HG03095 (cell line): ENCODE data around the gene PEX26.
"Not testable (repeated sequence)": the region's sequence is repeated elsewhere in the genome, so short reads cannot be mapped to it uniquely, and the experiment has no call there.

ENCODE experiments used
- ATAC-seq: cut with Tn5 transposase; IDR thresholded peaks from one replicate; pipeline ENCODE4 v1.9.1; 2021; ENCODE audit warnings: moderate library complexity; ENCODE audit not compliant: unreplicated experiment

The PEX26 gene

DNA sequence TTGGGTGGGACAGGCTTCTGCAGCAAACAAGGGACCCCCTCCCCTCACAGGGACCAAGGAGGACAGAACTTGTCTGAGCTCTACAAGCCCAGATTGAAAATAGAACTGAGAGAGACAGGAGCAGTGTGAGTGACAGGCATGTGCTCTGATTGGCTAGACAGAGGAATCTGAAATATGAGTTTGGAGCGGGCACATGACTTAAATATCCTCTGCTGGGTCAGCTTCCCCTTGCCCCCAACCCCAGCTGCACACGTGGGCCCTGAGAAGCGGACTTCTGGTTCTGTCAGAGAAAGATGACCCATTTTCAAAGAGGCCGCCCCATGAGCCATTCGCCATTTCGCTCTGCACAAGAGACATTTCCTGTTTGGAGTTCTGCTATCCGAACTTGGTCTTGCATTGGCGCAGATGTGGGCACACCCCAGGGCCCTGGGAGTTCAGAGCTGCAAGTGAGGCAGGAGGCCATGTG lies 38.1 kb downstream of the PEX26 start:
- no peak for ATAC-seq

DNA sequence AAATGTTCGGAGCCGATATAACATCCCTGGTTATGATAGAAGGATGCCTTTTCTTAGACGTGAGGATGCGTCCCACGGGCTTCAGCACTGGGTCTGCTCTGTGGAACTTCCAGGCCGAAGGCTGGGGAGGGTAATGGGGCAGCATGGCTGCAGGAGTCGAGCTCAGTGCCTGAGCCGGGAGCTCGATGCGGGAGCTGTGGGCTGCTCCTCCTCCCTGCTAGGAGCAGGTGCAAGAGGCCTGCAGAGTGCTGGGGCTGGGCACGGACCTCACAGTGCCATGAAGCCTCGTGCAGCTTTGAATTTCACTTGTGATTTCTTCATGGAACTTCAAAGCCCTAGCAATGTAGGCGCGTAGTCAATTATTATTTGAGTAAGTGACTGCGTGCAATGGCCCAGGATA lies 38.8 kb downstream of the PEX26 start:
- ATAC-seq: no peak

GRCh38 chr22:18118345-18118915 lies 40.6 kb downstream of the PEX26 start:
- ATAC-seq: no peak

- no peak for ATAC-seq
These were observed 41.8 kb downstream of the PEX26 start for GRCh38 chr22:18119409-18120110.

DNA sequence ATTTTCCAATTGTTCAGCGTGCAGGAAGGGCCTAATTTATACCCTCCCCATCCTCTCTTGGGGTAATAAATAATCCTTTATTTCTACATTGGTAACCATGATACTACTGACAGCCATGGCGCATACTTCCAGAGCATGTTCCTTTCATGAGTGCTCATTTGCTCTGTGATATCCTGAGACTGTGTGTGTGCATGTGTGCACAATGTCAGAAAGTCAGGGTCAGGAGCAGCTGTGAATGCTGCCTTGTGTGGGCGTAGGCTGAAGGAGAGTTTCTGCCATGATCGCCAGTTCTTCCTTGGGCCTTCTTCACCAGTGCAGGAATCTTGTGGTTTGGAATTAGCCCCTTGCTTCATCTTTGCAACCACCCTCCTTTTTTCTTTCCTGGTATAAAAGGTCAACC lies 43.1 kb downstream of the PEX26 start:
- no peak for ATAC-seq

DNA sequence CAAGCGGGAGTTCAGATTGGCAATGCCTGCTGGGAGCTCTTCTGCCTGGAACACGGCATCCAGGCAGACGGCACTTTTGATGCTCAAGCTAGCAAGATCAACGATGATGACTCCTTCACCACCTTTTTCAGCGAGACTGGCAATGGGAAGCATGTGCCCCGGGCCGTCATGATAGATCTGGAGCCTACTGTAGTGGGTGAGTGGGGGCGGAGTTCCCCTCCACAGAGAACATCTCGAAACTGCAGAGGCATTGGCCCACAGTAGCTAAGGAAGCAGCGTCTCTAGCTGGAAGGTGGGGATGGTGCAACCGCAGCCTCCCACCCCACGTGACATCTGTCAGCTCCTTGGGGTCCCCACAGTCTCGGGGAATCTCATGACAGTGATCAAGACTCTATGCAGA lies 43.7 kb downstream of the PEX26 start:
- no peak for ATAC-seq

- ATAC-seq: no peak
These were observed 44.3 kb downstream of the PEX26 start for GRCh38 chr22:18121954-18122554.

- ATAC-seq: not testable (repeated sequence)
These were observed 45.8 kb downstream of the PEX26 start for GRCh38 chr22:18123476-18124025.

DNA sequence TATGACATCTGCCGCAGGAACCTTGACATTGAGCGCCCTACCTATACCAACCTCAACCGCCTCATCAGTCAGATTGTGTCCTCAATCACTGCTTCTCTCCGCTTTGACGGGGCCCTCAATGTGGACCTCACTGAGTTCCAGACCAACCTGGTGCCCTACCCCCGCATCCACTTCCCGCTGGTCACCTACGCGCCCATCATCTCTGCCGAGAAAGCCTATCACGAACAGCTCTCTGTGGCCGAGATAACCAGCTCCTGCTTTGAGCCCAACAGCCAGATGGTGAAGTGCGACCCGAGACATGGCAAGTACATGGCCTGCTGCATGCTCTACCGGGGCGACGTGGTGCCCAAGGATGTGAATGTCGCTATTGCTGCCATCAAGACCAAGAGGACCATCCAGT lies 48.8 kb downstream of the PEX26 start:
- no peak for ATAC-seq

- ATAC-seq: no peak
These were observed 52.2 kb downstream of the PEX26 start for GRCh38 chr22:18130018-18130417.

DNA sequence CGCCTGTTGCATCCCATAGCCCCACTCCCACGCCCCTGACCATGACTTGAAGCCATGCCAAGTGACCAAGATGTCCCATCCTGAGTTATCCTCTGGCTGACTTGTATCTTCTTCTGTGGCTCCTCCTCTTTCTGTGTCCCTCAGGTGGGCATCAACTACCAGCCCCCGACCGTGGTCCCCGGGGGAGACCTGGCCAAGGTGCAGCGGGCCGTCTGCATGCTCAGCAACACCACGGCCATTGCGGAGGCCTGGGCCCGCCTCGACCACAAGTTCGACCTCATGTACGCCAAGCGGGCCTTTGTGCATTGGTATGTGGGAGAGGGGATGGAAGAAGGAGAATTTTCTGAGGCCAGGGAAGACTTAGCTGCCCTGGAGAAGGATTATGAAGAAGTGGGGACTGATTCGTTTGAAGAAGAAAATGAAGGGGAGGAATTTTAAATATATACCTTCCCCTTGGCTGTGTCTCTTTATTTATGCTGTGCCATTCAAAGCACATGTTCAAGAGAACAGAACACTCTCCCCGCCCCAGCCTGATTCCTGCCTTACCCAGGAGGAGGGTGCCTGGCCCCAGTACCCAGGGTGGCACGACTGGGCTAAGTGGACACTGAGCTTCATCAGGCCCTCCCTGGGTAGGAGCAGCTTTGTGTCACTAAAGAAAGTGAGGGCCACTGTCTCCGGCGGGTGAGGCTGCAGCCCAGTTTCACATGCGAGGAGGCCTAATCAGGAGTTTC lies 53.1 kb downstream of the PEX26 start:
- no peak for ATAC-seq

GRCh38 chr22:18133452-18133851 lies 55.7 kb downstream of the PEX26 start:
- no peak for ATAC-seq

DNA sequence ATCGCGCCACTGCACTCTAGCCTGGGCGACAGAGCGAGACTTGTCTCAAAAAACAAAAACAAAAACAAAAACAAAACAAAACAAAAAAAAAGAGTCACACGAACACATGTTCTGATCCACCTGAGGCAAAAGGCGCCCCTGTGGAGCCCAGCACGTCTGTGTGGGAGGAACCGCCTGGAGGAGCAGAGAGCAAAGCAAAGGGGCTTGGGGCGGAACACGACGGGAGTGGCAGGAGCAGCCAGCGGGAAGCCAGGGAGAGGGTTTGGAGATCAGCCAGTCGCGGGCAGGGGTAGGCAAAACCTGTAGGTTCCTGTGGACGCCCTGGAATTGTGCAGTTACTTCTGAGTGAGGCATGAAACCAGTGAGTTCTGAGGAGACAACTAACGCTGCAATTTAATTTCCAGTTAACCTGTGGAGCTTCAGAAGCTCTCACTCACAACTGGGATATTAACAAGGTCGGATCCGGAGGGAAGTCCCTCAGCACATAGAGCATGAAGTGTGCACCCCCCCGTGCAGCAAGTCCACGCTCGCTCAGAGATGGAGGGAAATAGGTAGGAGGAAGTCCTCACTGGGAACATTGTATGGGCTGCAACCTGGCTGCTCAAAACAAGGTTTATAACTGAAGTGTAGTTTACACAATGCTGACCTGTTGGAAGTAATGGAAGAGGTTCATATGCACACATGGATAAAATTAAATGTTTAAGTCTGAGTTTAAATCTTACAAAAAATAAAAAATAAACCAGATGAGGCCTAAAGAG lies 59.0 kb downstream of the PEX26 start:
- ATAC-seq: no peak

GRCh38 chr22:18141004-18141403 lies 63.2 kb downstream of the PEX26 start:
- ATAC-seq: not testable (repeated sequence)

DNA sequence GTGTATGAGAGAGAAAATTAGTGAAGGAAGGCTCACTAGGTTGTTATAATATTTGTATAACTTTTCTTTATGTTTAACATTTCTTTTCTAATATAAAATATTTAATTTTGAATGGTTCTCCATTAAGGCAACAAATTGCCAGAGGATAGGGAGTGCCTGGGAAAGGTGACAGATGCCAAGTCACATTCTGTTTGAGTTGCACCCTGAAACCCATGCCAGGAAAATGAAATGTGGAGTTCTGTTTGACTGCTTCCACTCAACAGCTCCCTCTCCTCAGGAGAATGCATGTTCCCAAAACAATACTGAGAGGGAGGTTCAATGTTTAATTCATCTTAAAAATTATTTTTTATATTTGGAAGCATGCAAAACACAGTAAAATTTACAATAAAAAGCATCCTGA lies 66.3 kb downstream of the PEX26 start:
- ATAC-seq: no peak

GRCh38 chr22:18145676-18146388 lies 68.0 kb downstream of the PEX26 start:
- ATAC-seq: no peak

DNA sequence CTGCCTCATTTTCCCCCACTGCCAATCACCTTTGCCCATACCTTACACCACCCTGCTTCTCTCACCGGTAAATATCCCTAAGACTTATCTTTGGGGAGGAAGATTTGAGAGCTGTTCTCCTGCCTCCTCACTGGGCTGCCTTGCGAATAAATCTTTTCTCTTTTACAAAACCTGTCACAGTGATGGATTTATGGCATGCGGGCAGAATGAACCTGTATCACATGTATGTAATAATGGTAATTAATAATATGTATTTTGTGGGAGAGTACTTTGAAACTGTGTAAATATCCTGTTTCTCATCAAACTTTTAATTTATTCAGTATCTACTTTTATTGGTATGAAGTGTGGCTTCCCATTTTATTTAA lies 68.6 kb downstream of the PEX26 start:
- no peak for ATAC-seq

DNA sequence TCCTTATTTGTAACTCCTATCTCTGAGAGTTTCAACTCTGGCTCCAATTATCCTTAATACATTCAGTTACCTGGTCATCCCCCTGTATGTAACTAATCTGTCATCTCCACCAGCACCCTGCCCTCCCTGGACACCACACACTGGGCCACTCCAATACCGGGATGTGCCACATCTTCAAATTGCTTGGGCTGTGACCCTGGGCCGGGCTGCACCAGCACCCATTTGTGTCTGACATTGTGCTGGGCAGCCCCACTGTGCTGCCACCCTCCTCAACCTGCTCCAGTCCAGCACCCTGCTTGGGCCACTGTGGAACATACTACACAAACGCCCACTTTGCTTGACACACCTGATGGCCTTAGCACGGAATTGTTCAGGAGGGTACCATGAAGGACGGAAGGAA lies 70.0 kb downstream of the PEX26 start:
- no peak for ATAC-seq

DNA sequence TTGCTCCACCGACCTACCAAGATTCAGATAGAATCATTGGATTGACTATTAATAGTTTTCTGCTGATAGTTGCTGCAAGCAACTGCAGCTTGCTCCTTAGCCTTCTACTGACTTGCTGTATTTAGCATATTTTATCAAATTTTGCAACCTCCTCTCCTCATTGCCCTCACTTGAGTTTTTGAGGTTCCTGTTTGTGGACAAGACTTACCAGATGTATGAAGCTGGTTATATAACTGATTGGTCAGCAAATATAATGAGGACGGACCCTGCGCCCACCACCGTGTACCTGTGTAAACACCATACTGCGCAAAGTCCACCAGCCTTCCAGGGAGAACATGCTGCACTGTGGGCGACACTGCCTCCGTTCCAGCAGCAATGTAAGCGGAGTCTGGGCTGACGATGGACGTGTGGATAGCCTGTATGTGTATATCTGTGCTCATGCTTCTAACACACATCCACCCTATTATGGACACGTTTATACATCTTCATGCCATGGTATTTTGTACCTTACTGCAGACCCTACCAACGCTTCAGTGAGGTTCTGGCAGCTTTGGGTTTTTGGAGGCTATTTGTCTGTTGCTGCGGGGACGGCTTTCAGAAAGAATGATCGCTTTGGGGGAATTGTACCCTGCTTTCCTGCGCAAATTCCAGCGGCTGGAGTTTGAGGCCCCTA lies 70.6 kb downstream of the PEX26 start:
- no peak for ATAC-seq

DNA sequence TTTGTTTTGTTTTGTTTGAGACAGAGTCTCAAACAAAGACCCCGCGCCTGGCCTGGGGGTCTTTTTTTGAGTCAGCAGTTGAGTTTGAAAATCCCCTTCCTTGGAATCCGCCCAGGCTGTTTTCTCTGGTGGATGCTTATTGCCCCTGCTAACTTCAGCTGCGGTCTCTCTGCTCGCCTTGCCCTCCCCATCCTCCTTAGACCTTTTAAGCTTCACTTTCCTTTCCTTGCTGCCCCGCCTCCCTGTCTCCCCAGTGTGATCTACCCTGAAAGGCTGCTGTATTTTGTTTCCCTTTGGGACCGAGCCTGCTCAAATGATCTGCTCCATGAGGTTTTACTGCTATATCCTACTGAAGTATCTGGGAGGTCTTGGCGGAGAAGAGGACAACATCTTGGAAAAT lies 74.7 kb downstream of the PEX26 start:
- ATAC-seq: no peak
